GM12878 (cell line): Measurements from ENCODE around the gene CFB. TPM values are rescaled to one million over a fixed set of nuclear protein-coding genes. Genes with fewer than 3 reads are reported as not detected.

Source experiments
- BACH1 ChIP-seq: fragments of 450-650 bp; IDR thresholded peaks from 2 replicates; pipeline ENCODE4 v1.6.1; 2017; ENCODE audit warnings: mild to moderate bottlenecking, borderline replicate concordance
- BHLHE40 ChIP-seq, 2 experiments: fragments of 450-650 bp in 1 of 2; IDR thresholded peaks; 2 replicates each; pipeline ENCODE4 v1.6.1; 2011 to 2017; ENCODE audit warnings: low read depth in 2 of 2, borderline replicate concordance in 1 of 2, improper control_type of control experiment in 1 of 2, low read length in 1 of 2, mild to moderate bottlenecking in 1 of 2
- BRCA1 ChIP-seq: IDR thresholded peaks from 2 replicates; pipeline ENCODE4 v1.6.1; 2011; ENCODE audit warnings: low read depth, low read length, improper control_type of control experiment
- DPF2 ChIP-seq: fragments of 450-650 bp; IDR thresholded peaks from 2 replicates; pipeline ENCODE4 v1.6.1; 2017; ENCODE audit warnings: mild to moderate bottlenecking
- EGR1 ChIP-seq, 2 experiments: IDR thresholded peaks; 1 replicate in 1 of 2; 2 replicates in 1 of 2; pipeline ENCODE4 v1.6.1; 2011 to 2012; ENCODE audit warnings: low read depth in 2 of 2, low read length in 2 of 2, borderline replicate concordance in 1 of 2, mild to moderate bottlenecking in 1 of 2, moderate library complexity in 1 of 2
- EP300 ChIP-seq, 2 experiments: fragments of 150-350 bp in 1 of 2; IDR thresholded peaks; 2 replicates each; pipeline ENCODE4 v1.6.1; 2011 to 2012; ENCODE audit warnings: low read depth in 2 of 2, low read length in 2 of 2, borderline replicate concordance in 1 of 2, improper control_type of control experiment in 1 of 2, inconsistent platforms in 1 of 2; ENCODE audit not compliant: control insufficient read depth in 1 of 2
- ETV6 ChIP-seq, 2 experiments: fragments of 450-650 bp in 1 of 2; IDR thresholded peaks in 1 of 2; conservative IDR thresholded peaks in 1 of 2; 2 replicates each; pipeline ENCODE4 v1.6.1; 2014; ENCODE audit warnings: antibody characterized with exemption in 1 of 2, borderline replicate concordance in 1 of 2, low read depth in 1 of 2, mild to moderate bottlenecking in 1 of 2, moderate library complexity in 1 of 2
- IKZF1 ChIP-seq: fragments of 450-650 bp; conservative IDR thresholded peaks from 2 replicates; pipeline ENCODE4 v1.6.1; 2017; ENCODE audit warnings: antibody characterized with exemption, mild to moderate bottlenecking
- KLF5 ChIP-seq: fragments of 450-650 bp; IDR thresholded peaks from 2 replicates; pipeline ENCODE4 v1.6.1; 2014; ENCODE audit warnings: mild to moderate bottlenecking; ENCODE audit not compliant: partially characterized antibody
- MEF2B ChIP-seq: fragments of 450-650 bp; IDR thresholded peaks from 2 replicates; pipeline ENCODE4 v1.6.1; 2018; ENCODE audit warnings: mild to moderate bottlenecking, moderate library complexity; ENCODE audit not compliant: partially characterized antibody, poor library complexity, severe bottlenecking
- MYB ChIP-seq: fragments of 150-350 bp; IDR thresholded peaks from 2 replicates; pipeline ENCODE4 v1.6.1; 2014; ENCODE audit warnings: mild to moderate bottlenecking, low read depth, low read length, borderline replicate concordance
- MYC ChIP-seq: IDR thresholded peaks from 2 replicates; pipeline ENCODE4 v1.6.1; 2011; ENCODE audit warnings: mild to moderate bottlenecking, low read length, moderate library complexity, inconsistent platforms; ENCODE audit not compliant: insufficient read depth, insufficient replicate concordance, insufficient read length, severe bottlenecking
- NR2F1 ChIP-seq: fragments of 450-650 bp; conservative IDR thresholded peaks from 2 replicates; pipeline ENCODE4 v1.6.1; 2017; ENCODE audit warnings: mild to moderate bottlenecking
- POLR2AphosphoS5 ChIP-seq: IDR thresholded peaks from 2 replicates; pipeline ENCODE4 v1.6.1; 2011; ENCODE audit warnings: mild to moderate bottlenecking, low read length, inconsistent platforms
- TBL1XR1 ChIP-seq: IDR thresholded peaks from 2 replicates; pipeline ENCODE4 v1.6.1; 2012; ENCODE audit warnings: low read depth, low read length, improper control_type of control experiment
- TCF12 ChIP-seq: IDR thresholded peaks from 2 replicates; pipeline ENCODE4 v1.6.1; 2011; ENCODE audit warnings: low read depth, mild to moderate bottlenecking, low read length
- TCF3 ChIP-seq: IDR thresholded peaks from 2 replicates; pipeline ENCODE4 v1.6.1; 2012; ENCODE audit warnings: low read depth, mild to moderate bottlenecking, low read length, borderline replicate concordance; ENCODE audit not compliant: insufficient read depth
- polyA plus RNA-seq, 11 experiments: library from polyadenylated mRNA; depleted of rRNA in 4 of 11; unstranded in 6 of 11; stranded (reverse) in 5 of 11; fragments of >200 nt; fragmentation: Nextera tagmentation in 4 of 11; fragmentation: Illumina TruSeq in 1 of 11; extraction: Ambion mirVana in 4 of 11; extraction: Trizol in 1 of 11; gene quantifications; 1 replicate in 1 of 11; 2 replicates in 10 of 11; pipeline versions ENCODE4 v1.2.1 to v1.2.3, GENCODE V29; 2011 to 2016; ENCODE audit warnings: inconsistent platforms in 2 of 11, missing spikeins in 2 of 11, low read depth in 1 of 11
- total RNA-seq, 4 experiments: library from RNA; depleted of rRNA in 3 of 4; stranded (reverse); fragments of >200 nt in 3 of 4; fragmentation: Illumina TruSeq in 1 of 4; extraction: Trizol in 1 of 4; gene quantifications; 2 replicates each; pipeline versions ENCODE4 v1.2.1 to v1.2.3, GENCODE V29; 2013 to 2021
- TF ChIP-seq, protein P1 (sequence below): IDR thresholded peaks from 2 replicates; pipeline ENCODE4 v1.6.1; 2012; ENCODE audit warnings: mild to moderate bottlenecking, low read depth, low read length
- TF ChIP-seq, protein P2 (sequence below): fragments of 450-650 bp; IDR thresholded peaks from 2 replicates; pipeline ENCODE4 v1.6.1; 2017; ENCODE audit warnings: mild to moderate bottlenecking, moderate library complexity

Gene CFB
- total and polyA plus RNA-seq, 10 of the 15 experiments (the other 5 are each of a cell fraction or from before 2014, with no cell fraction given): 0.09 to 1.7 (median 0.44) TPM; not detected in 7

GRCh38 chr6:31901953-31902643 is 43.8 kb upstream of the CFB start, which contains the start of gene ZBTB12 (continued):
- TF ChIP-seq, protein P1, sequence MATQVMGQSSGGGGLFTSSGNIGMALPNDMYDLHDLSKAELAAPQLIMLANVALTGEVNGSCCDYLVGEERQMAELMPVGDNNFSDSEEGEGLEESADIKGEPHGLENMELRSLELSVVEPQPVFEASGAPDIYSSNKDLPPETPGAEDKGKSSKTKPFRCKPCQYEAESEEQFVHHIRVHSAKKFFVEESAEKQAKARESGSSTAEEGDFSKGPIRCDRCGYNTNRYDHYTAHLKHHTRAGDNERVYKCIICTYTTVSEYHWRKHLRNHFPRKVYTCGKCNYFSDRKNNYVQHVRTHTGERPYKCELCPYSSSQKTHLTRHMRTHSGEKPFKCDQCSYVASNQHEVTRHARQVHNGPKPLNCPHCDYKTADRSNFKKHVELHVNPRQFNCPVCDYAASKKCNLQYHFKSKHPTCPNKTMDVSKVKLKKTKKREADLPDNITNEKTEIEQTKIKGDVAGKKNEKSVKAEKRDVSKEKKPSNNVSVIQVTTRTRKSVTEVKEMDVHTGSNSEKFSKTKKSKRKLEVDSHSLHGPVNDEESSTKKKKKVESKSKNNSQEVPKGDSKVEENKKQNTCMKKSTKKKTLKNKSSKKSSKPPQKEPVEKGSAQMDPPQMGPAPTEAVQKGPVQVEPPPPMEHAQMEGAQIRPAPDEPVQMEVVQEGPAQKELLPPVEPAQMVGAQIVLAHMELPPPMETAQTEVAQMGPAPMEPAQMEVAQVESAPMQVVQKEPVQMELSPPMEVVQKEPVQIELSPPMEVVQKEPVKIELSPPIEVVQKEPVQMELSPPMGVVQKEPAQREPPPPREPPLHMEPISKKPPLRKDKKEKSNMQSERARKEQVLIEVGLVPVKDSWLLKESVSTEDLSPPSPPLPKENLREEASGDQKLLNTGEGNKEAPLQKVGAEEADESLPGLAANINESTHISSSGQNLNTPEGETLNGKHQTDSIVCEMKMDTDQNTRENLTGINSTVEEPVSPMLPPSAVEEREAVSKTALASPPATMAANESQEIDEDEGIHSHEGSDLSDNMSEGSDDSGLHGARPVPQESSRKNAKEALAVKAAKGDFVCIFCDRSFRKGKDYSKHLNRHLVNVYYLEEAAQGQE: no peak
- peak; percentile 64; the same call in 1 of the 2 replicates for TF ChIP-seq TCF12
- TF ChIP-seq BACH1: peak; percentile 77; the same call in 1 of the 2 replicates
- peak; percentile 12 for TF ChIP-seq MEF2B
- no peak for TF ChIP-seq EP300 (IDR thresholded peaks at IDR 0.05; ENCODE audit: borderline replicate concordance in 1 of 2, control insufficient read depth in 1 of 2, low read depth in 2 of 2, low read length in 2 of 2)
- TF ChIP-seq KLF5: peak; percentile 72
- no peak for TF ChIP-seq POLR2AphosphoS5
- TF ChIP-seq BHLHE40 (IDR thresholded peaks at IDR 0.05; ENCODE audit: borderline replicate concordance in 1 of 2, low read depth in 2 of 2, low read length in 1 of 2): peak; percentile 81 to 94
- TF ChIP-seq TBL1XR1: no peak
- TF ChIP-seq DPF2: peak; percentile 85
- peak; percentile 87; the same call in 1 of the 2 replicates for TF ChIP-seq IKZF1
- TF ChIP-seq MYB: no peak
- peak; percentile 86 for TF ChIP-seq TCF3
- TF ChIP-seq, protein P2, sequence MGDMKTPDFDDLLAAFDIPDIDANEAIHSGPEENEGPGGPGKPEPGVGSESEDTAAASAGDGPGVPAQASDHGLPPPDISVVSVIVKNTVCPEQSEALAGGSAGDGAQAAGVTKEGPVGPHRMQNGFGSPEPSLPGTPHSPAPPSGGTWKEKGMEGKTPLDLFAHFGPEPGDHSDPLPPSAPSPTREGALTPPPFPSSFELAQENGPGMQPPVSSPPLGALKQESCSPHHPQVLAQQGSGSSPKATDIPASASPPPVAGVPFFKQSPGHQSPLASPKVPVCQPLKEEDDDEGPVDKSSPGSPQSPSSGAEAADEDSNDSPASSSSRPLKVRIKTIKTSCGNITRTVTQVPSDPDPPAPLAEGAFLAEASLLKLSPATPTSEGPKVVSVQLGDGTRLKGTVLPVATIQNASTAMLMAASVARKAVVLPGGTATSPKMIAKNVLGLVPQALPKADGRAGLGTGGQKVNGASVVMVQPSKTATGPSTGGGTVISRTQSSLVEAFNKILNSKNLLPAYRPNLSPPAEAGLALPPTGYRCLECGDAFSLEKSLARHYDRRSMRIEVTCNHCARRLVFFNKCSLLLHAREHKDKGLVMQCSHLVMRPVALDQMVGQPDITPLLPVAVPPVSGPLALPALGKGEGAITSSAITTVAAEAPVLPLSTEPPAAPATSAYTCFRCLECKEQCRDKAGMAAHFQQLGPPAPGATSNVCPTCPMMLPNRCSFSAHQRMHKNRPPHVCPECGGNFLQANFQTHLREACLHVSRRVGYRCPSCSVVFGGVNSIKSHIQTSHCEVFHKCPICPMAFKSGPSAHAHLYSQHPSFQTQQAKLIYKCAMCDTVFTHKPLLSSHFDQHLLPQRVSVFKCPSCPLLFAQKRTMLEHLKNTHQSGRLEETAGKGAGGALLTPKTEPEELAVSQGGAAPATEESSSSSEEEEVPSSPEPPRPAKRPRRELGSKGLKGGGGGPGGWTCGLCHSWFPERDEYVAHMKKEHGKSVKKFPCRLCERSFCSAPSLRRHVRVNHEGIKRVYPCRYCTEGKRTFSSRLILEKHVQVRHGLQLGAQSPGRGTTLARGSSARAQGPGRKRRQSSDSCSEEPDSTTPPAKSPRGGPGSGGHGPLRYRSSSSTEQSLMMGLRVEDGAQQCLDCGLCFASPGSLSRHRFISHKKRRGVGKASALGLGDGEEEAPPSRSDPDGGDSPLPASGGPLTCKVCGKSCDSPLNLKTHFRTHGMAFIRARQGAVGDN: no peak; the same call in 1 of the 2 replicates
- peak; percentile 53 to 99 for TF ChIP-seq EGR1 (IDR thresholded peaks at IDR 0.05; ENCODE audit: borderline replicate concordance in 1 of 2, low read depth in 2 of 2, low read length in 2 of 2)
- TF ChIP-seq BRCA1: no peak
- peak; percentile 58 for TF ChIP-seq MYC
- no peak for TF ChIP-seq ETV6 (conservative IDR thresholded peaks at IDR 0.05 in 1 of 2, IDR thresholded peaks at IDR 0.05 in 1 of 2; ENCODE audit: borderline replicate concordance in 1 of 2, low read depth in 1 of 2)
- peak; percentile 22; the same call in 1 of the 2 replicates for TF ChIP-seq NR2F1
